ENCODE results near the gene AQP9.

DNA sequence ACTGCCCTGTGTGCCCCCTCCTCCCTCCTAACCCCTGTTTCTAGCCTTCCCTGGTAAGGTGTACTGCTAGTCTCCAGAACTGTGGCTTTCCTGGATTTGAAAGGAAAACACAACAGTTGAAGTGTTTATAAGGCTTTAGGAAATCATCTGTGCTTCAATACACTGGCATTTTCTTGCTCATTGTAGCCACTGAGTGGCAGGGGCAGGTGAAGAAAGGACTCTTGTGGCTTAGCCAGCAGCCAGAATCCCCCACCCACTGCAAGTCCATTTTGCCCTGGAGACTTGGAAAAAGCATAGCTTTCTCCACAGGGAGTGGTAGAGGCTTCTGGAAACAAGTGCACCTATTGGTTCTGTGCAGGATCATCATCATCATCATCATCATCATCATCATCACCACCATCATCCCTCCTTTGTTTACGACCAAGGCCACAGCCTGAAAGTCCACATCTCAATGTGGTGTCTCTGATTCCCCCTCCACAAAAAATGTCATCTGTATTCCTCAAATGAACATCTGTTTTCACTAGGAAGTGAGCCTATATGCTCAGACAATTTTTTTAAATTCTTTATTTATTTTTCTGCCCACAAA lies 33.4 kb downstream of the AQP9 start:
- TF ChIP-seq, protein P1, sequence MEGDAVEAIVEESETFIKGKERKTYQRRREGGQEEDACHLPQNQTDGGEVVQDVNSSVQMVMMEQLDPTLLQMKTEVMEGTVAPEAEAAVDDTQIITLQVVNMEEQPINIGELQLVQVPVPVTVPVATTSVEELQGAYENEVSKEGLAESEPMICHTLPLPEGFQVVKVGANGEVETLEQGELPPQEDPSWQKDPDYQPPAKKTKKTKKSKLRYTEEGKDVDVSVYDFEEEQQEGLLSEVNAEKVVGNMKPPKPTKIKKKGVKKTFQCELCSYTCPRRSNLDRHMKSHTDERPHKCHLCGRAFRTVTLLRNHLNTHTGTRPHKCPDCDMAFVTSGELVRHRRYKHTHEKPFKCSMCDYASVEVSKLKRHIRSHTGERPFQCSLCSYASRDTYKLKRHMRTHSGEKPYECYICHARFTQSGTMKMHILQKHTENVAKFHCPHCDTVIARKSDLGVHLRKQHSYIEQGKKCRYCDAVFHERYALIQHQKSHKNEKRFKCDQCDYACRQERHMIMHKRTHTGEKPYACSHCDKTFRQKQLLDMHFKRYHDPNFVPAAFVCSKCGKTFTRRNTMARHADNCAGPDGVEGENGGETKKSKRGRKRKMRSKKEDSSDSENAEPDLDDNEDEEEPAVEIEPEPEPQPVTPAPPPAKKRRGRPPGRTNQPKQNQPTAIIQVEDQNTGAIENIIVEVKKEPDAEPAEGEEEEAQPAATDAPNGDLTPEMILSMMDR (IDR thresholded peaks at IDR 0.05) = no peak
- TF ChIP-seq POLR2A (IDR thresholded peaks at IDR 0.05) = no peak
